HG03064 (cell line): Measurements from ENCODE around the gene SEPTIN8.

ENCODE experiments used
- ATAC-seq: cut with Tn5 transposase; IDR thresholded peaks from one replicate; pipeline ENCODE4 v1.9.1; 2021; ENCODE audit warnings: low read depth; ENCODE audit not compliant: unreplicated experiment

The SEPTIN8 gene

DNA sequence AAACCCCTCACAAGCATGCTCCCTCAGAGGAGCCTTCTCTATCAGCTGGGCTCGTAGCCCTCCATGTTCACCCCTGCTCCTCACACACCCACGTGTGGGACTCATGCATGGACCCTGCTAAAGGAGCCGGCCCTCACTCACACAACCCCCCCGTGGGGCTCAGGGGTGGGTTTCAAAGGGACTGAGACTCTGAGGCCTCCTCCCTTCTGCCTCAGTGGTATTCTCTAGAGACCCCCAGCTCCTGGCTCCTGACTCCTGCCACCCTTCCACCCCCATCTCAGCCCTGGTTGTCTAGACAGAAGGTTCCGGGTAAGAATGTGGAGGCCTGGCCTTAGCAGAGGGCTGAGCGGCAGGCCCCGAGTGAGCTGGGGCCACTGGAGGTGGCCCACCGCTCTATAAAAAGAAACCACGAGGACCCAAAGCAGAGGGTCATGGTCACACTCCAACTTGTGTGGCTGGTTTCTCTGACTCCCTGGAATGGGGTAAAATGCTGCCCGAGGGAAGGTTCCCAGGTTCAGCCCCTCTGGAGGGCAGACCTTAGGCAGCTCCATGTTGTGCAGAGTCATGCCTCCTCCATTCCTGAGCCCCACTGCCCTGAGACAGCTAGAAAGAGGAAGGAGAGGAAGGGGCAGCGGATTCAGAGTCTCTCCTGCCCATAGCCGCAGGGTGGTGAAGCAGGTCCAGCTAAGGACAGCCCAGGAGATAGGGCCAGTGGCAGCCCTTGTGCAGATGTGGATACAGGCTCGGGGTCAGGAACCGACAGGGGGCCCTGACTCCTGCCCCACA, 10.8 kb downstream of the SEPTIN8 start:
- no peak for ATAC-seq

- no peak for ATAC-seq
Measured at GRCh38 chr5:132765311-132766019, 11.6 kb downstream of the SEPTIN8 start.

DNA sequence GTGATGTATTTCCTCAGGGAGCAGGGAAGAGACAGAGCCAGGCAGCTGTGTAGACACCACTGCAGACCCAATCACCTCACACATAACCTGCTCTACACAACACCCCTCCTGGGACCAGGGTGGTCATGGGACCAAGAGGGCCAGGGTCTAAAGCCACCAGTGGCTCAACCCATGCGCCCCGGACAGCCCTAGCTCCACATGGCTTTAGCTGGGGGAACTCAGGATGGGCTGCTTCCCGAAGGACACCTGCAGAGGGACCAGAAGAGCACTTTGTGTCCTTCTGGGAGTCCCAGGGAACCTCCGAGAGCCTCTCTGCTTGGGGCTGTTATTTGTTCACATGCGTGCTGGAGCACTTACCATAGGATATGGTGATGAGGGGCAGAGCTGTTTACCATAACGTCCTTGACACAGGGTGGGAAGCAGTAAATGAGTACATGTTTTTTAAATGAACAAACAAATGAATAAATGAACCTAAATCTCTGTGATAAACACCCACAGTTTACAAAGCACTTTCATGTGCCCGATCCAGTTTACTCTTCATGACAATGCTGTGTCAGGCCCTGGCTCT, 12.3 kb downstream of the SEPTIN8 start:
- ATAC-seq: no peak

DNA sequence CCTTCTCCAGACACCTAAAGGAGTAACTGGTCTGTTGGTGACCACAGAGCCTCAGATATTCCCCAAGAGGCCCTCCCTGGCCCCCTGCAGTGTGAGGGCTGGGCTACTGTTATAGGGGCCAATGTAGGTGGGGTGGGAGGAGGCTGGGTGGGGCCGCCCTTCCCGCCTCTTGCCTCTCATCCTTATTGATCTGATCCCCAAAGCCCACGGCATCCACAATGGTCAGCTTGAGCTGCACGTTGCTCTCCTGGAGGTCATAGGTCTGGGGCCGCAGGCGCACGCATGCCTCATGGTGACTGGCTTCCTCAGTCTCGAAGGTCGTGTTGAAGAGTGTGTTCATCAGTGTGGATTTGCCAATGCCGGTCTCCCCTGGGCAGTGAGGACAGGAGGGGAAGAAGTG, 13.0 kb downstream of the SEPTIN8 start:
- no peak for ATAC-seq

GRCh38 chr5:132763181-132764036, 13.6 kb downstream of the SEPTIN8 start:
- no peak for ATAC-seq

- ATAC-seq: no peak
Measured at GRCh38 chr5:132762246-132763000, 14.6 kb downstream of the SEPTIN8 start.

GRCh38 chr5:132761321-132762240, 15.5 kb downstream of the SEPTIN8 start:
- ATAC-seq: no peak

GRCh38 chr5:132760601-132761317, 16.3 kb downstream of the SEPTIN8 start:
- ATAC-seq: no peak

DNA sequence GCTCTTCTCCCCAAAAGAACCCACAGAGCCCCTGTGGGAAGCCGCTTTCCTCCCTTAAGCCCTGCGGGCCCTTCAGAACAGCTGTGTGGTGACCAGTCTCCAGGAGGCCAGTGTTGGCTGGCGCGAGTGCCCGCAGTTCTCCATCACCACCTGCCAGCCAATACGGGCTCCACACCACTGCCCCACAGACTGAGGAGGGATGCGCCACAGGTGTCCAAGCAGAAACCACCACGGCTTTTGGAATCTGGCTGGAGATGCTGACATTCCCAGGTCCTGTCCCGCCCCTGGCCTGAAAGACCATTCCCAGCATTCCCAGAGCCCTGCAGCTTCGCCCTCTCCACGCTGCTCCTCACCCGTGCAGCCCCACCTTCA, 17.0 kb downstream of the SEPTIN8 start:
- ATAC-seq: no peak

GRCh38 chr5:132759114-132760048, 17.7 kb downstream of the SEPTIN8 start:
- ATAC-seq: no peak

- ATAC-seq: no peak
Measured at GRCh38 chr5:132758451-132758850, 18.6 kb downstream of the SEPTIN8 start.

DNA sequence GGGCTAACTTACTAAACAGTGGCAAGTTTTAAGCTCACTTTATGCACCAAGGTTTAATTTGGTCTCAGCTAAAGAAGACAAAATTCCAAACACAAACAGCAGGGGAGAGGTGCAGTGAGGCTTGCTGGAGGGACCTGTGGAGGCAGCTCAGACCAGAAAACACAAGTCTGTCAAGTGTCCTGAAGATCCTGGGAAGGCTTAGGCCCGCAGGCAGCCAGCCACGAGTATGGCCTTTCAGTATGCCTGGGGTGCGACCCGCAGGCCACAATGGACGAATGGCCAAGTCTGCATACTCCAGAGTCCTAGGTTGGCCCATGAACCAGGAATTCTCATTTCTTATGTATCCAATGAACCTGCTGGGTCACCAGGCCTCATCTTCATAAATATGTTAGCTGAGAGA, 20.5 kb downstream of the SEPTIN8 start:
- no peak for ATAC-seq

DNA sequence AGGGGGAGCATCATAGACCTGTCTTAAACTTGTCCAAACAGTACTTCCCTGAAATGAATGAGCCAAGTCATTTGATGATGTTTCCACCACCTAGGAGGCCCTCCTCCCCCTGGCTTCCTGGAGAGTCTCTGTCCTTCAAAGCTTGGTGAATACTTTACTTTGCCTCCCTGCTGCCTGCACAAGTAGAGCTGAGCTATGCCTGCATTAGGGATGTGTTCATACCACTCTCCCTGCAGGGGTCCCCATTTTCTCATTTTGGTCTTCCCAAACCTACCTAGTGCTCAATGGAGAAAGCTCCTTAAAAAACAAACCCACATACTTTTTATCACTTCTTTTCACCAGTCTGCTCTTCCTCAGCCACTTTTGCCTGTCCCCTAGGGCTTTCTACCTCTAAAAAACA, 22.1 kb downstream of the SEPTIN8 start:
- no peak for ATAC-seq

GRCh38 chr5:132754111-132754510, 22.9 kb downstream of the SEPTIN8 start:
- no peak for ATAC-seq

- no peak for ATAC-seq
Measured at GRCh38 chr5:132753135-132753987, 23.7 kb downstream of the SEPTIN8 start.

GRCh38 chr5:132752581-132753125, 24.4 kb downstream of the SEPTIN8 start:
- ATAC-seq: no peak
